OCI-M2 (cell line): ENCODE measurements around the gene BNIP3.

ENCODE experiments used
- DNase-seq: peaks from one replicate; lab custom pipeline; 2025; ENCODE audit not compliant: unreplicated experiment; lab: John Stamatoyannopoulos, UW

BNIP3 gene, protein sequence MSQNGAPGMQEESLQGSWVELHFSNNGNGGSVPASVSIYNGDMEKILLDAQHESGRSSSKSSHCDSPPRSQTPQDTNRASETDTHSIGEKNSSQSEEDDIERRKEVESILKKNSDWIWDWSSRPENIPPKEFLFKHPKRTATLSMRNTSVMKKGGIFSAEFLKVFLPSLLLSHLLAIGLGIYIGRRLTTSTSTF

DNA sequence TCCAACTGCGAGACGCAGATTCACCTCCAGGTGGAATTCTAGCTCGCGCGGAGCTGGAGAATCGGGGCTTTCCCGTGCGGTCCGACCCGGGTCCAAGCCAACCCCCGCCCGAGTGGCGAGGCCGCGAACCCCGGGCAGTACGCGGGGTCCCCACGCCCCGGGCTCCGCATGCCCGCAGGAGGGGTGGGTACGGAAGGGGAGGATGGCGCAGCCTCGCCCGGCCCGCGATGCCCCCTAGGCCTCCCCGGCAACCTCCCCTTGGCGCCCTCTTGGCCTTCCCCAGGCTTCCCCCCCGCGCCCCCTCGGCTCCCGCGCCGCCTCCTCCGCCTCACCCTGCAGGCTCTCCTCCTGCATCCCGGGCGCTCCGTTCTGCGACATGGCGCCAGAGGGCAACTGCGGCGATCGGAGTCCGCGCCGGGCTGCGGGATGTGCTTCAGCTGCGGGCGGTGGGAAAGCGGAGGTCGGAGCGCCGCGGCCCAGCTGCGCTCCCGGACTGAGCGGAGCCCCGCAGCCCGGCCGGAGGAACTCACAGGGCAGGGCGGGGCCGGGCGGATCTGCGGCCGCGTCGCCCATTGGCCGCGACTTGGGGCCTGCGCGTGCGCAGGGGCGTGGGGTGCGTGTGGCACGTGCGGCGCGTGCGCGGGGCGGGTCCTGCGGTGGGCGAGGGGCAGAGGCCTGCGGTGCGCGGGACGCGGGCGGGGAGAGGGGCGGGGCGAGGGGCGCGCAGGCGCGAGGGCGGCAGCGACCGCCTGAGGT, at the start of gene BNIP3:
TSS of gene BNIP3 (minus strand) at position 495 of the 756 bp plus-strand sequence. CDS start at position 378, 117 bp downstream.
- DNase-seq = peak; percentile 22

DNA sequence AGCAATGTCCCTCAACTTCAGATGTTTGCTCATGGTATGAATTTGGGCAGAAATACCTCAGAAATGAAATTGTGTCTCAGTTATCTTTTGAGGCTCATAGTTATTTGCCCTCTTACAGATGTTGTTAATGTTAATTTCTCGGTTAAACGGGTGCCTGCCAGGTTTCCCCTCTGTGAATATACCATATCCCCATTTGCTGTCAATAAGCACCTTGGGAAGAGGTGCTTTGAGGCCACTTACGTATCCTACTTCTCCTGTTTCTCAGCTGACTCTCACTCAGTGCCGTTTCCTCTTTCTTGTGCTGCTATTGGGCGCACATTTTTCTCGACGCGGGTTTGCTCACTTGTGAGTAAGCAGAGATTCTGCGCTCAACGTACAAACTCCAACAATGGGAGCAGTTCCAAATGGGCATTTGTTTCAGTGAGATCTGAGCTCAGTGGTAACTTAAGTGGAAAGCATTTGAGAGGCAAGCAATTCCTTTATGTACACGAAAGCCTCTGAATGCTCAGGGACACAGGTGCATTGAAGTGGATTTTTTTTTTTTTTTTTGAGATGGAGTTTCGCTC, 49.3 kb upstream of the BNIP3 start:
- no peak for DNase-seq

DNA sequence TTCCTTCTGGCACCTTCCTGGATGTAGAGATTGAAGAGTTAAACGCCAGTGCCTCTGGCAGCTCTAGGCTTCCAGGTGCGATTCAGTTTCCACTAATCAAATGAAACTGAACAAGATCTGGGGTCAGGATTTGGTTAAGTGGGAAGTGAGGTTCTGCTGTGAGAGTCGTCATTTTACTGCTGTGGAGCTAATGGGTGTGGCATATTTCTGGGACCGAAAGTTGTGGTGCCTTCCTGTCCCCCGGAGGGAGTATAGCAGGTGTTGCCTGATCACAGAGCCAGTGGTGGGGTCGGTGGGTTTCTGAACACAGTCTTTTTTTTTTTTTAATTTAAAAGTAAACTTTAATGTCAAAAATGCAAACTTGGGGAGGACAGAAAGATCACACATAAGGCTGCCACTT, 47.0 kb upstream of the BNIP3 start:
- DNase-seq = no peak

DNA sequence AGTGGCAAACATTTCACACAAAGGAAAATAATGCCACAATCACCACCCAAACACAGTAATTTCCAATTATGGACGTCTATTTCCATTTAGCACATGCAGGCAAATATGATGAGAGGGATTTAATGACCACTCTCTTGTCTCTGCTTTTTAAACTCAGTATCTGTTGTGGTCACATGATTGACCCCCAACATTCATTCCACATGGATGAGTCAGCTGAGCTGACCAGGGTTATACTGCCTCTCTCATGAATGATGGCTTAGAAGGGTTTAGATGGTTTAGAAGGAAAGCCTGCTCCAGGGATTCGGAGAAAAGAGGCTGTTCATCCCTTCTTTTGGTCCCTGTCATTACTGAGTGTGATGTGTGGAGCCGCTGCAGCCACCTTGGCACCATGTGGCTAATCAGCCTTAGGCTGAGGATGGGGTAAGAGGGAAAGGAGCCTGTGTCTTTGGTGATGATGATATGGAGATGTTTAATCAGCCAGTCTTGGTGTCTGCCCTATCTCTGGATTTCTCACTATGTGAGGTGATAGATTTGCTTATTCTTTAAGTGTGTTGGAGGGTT, 45.8 kb upstream of the BNIP3 start:
- DNase-seq = no peak

DNA sequence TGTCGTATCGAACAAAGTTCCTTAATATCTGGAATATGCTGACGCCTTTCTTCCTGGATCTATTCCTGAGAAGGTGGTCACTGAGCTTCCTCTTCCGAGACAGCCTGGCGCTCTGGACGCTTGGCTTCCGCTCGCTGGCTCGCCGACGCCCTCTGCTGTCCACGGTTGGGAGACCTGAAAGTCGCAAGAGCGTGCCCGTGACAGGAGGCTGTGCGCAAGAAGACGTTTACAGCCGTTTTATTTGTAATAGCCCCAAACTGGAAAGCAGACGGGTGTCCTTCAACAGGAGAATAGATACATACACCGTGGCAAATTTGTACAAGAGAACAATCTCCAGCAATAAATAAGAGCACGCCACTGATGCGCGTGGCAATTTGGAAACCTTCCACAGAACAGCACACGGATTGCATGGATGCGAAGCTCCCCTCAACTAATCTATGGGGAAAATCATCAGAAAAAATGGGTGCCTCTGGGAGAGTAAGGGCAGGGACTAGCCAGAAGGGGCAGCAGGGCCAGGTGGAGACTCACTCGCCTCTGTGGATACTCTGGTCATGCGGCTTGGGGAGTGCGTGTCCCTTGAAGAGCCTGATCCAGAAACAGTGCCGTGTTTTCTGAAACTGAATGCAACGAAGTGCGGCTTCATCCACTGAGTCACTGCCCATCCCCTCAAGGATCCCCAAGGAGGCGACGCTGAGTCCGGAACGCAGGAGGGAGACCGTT, 41.5 kb upstream of the BNIP3 start:
- DNase-seq = no peak

DNA sequence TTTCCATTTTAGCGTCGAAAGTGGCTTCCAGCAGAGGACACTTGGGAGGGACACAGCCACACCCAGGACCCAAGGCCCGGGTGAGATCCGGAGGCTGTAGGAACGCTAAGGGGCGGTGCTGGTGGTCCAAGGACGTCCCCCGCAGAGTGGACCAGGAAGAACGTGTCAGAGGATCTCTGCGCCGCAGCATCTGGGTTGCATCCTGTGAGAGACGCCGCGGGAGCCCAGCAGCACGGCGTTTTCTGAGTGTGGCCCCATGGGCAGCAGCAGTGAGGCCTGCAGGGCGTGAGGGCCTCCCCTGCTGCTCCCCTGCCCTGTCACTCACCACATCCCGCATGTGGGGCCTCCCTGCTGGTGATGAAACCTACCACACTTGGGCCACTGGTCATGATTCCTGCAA, 40.5 kb upstream of the BNIP3 start:
- no peak for DNase-seq

DNA sequence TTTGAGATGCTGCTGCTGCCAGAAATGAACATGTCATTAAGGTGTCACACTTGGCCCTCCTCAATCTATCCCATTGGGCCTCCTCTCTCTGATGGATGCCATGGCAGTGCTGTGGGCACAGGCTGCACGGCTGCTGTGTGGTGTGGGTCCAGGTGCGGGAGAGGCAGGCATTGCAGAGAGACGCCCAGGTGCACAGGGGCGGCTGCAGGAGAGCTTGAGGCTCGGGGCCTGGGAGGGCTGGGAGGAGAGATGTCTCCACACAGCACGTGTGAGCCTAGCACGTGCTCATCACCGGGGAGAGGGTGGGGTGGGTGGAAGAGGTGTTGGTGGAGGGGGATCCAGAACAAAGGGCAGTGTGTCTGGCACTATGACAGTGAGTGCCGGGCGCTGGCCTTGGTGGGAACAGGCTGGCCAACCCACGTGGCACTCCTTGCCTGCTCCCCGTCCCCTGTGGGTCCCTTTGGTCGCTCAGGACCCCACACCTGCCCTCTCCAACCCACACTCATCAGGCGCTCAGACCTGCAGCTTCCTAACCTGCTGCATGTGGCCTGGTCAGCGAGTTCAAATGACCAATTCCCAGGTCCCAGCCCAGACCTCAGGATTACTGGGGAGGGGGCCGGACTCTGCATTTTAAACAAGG, 39.9 kb upstream of the BNIP3 start:
- no peak for DNase-seq

DNA sequence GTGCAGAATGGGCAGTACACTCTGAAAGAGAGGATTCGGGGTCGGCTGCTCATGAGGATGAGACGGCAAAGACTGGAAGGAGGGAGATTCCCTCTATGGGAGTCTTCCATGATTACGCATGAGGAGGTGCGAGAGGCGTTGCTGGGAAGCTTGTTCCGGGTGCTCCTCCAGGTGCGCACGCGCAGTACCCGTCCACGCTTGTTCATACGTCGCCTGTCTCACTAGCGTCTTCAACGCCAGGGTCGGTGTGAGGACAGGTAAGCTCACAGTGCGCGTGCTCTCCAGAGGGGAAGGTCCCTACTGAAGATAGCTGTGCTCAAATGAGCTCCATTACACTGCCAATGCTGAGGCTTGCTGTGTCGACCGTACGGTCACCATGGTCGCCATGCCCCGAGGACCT, 39.3 kb upstream of the BNIP3 start:
- no peak for DNase-seq

DNA sequence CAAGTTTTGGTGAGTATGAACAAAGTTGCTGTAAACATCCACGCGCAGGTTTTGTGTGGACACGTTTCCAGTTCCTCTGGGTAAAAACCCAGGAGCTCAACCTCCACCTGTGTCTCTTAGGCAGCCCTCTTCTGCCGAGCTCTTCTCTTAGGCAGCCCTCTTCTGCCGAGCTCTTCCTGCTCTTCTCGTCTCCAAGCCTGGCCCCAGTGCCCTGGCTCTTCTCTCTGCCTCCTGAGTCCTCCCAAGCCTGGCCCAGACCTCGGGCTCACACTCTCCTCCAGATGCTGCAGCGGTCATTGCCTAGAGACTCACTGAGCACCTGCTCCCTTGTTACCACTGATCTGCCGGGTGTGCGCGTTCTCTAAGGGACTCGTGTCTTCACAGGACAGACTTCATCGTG, 38.7 kb upstream of the BNIP3 start:
- DNase-seq = no peak

DNA sequence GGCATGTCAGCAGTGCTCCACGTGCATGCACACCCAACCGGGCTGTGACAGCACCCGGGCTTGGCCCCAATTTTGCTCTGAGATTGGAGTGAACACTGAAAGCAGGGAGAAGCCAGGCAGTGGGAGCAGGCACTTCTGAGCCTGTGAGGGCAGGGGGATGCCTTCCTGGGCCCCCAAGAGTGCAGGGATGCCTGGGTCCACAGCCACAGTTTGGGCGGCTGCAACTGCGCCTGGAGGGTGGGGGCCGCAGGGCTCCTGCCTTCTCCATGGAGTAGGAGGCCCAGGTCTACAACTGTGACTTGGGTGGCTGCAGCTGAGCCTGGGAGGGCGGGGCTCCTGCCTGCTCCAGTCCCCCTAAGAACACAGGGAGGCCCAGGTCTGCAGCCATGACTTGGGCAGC, 37.6 kb upstream of the BNIP3 start:
- DNase-seq = no peak

DNA sequence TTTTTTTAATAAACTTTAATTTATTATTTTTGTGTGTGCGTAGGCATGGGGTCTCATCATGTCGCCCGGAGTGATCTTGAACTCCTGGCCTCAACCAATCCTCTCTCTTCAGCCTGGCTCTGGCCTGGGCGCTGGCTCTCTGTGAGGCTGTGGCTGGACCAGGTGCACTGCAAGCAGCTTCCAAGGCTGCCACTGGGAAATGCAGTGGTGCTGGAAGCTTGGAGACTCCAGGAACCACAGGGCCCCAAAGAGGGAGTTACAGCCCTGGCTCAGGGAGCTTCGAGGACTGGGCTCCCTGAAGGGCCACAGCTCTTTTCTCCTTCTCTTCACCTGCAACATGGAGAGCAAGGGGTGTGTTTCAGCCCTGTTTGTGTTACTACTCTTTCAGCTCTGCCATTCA, 36.7 kb upstream of the BNIP3 start:
- no peak for DNase-seq

DNA sequence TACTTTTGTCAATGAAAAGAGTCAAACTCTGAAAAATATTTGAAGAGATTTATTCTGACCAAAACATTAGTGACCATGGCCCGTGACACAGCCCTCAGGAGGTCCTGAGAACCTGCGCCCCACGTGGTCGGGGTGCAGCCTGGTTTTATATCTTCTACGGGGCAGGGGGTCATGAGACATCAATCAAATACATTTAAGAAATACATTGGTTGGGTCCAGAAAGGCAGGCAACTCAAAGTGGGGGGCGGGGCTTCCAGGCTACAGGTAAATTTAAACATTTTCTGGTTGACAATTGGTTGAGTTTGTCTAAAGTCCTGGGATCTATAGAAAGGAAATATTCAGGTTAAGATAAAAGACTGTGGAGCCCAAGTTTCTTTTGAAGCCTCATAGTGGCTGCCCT, 34.8 kb upstream of the BNIP3 start:
- DNase-seq = no peak

DNA sequence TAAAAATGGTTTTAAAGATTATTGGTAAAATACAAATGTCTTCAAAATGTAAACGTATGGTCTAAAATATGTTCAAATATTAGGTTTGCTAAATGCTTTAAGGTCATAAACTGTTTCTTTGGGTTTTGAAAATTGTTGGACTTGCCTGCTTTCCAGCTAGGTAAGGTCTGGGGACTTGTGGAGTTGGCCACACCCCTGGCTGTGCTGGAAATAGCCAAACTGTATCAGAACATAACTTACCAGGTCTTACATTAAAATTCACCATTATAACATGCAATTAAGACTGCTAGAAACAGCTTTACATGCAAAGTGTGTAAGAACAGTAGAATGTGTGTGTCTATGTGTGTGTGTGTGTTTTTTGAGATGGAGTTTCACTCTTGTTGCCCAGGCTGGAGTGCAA, 29.7 kb upstream of the BNIP3 start:
- no peak for DNase-seq

DNA sequence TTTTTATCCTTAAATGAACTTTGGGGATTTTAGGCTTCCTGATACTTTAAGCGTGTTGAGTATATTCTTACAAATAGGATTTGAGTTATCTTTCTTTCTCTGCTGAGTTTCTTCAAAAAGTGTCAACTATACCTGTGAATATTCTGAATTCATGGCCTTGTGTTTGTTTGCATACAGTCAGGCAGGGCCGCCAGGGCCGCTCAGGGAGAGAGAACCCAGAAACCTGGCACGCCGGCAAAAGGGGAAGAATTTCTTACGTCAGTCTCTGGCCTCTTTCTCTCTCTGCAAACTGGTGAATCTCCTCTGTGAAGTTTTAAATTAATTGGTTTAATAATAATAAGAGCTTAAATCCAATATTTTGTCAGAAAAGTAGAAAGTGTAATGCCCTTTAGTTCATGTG, 29.3 kb upstream of the BNIP3 start:
- DNase-seq = no peak

DNA sequence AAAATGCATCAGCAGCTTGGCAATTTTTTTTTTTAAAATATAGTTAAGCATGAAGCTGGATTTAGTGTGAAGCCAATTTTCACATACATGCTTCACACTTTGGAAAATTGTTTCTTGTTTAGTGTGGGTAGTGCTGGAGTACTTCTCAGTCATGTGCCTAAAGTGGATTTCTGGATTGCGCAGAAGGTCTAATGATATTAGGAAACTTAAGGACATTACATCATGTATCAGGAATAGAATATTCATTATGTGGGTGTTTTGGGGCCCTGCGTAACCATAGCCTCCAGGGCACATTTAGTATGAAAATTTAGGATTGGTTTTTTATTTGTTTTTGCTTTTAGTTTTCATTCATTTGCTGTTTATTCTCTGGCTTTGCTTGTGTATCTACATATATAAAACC, 28.8 kb upstream of the BNIP3 start:
- DNase-seq = no peak

DNA sequence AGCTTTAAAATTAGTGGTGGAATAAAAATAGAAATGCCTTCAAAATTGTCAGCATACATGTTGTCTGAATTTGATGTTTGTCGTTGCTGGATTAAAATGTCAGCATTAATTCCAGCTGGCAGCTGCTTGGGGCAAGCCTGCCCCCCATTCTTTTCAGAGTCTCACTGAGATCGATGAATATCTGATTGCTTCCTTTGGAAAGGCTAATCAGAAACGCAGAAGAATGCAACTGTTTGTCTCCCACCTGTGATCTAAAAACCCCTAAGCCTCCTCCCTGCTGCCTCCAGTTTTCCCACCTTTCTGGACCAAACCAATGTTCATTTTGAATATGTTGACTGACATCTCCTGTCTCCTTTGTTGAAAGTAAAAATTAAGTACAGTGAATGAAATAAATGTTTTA, 27.9 kb upstream of the BNIP3 start:
- no peak for DNase-seq

DNA sequence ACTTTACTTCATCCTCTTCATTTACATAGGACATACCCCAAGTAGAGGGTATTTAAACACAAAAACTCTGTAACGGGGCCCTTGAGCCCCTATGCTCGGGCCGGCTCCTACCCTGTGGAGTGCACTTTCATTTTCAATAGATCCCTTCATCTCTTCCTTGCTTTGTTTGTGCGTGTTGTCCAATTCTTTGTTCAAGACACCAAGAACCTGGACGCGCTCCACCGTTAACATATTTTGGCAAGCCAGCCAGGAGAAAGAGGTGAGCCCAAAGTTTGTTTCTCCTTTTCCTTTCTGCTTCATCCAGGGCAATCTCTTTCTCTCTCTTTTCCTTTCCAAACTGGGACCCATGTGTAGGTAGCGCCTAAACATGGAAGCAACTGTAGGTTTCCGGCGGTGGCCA, 26.0 kb upstream of the BNIP3 start:
- DNase-seq = no peak

DNA sequence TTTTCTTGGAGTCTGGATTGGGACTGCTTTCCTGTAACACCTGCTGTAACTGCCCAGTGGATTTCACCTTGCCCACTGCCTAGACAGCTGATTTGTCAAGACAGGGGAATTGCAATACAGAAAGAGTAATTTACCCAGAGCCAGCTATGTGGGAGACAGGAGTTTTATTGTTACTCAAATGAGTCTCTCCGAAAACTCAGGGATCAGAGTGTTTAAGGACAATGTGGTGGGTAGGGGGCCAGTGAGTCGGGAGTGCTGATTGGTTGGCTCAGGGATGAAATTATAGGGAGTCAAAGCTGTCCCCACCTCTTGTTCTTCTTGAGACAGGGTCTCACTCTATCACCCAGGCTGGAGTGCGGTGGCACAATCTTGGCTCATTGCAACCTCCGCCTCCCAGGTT, 25.2 kb upstream of the BNIP3 start:
- DNase-seq = no peak

DNA sequence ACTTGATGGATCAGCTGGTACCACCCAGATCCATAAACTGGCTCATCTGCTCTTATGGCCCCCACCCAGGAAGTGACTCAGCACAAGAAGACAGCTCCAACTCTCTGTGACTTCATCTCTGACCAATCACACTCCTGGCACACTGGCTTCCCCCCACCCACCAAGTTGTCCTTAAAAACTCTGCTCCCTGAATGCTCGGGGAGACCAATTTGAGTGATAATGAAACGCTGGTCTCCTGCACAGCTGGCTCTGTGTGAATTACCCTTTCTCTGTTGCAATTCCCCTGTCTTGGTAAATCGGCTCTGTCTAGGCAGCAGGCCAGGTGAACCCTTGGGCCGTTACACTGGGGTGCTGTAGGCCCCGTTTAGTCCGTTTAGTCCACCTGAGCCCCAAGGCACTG, 23.4 kb upstream of the BNIP3 start:
- DNase-seq = no peak

DNA sequence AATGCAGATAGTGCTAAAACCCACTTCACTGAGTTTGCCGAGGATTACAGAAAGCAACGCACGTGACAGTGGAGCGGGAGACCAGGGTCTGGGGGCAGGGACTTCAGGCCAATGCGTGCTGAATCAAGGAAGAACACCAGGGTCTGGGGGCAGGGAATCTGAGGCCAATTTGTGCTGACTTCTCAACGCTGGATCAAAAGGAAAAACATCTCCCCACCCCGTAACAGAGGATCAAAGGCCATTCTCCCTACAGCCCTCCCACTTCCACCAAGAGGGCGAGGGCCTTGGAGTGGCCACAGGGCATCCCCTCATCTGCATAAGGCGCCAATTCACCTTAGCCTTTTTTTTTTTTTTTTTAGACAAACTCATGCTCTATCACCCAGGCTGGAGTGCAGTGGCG, 22.3 kb upstream of the BNIP3 start:
- no peak for DNase-seq

DNA sequence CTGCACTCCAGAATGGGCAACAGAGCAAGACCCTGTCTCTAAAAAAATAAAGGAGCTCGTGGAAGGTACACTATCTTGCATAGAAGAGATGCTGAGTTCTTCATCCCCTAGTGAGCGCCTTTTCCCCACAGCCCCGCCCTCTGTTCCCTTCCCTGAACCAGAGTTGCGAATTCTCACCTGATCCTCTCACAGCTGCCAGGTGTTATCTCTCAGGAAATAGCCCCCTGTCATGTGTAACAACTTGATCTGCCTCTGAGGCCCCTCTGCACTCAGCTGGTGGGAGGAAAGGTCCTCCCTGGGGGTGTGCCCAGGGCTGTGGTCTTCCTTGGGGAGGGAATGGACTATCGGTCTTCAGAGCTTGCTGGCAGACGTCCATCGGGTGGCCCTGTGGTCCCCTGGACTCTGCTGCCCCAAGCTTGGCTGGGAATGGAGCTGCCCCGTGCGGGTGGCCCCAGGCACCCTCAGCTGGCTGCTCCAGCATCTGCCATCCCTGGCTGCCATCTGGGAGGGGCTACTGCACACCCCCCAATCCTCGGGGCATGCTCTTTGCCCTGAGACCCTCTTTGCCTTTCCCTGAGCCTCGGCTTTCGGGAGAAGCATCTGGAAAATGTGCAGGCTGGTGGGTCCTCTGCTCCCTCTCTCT, 21.7 kb upstream of the BNIP3 start:
- DNase-seq = no peak
